CD4-positive, alpha-beta T cell treated with Interleukin-4 for 1 hour (primary cell): Measurements from ENCODE around the gene TXNRD1.
"Not testable (repeated sequence)": the region's sequence is repeated elsewhere in the genome, so short reads cannot be mapped to it uniquely, and the experiment has no call there.

ENCODE experiments used
- DNase-seq, 2 donors: peaks; one replicate each; pipeline ENCODE4 v3.0.0-alpha.2; 2020 to 2022

The TXNRD1 gene

DNA sequence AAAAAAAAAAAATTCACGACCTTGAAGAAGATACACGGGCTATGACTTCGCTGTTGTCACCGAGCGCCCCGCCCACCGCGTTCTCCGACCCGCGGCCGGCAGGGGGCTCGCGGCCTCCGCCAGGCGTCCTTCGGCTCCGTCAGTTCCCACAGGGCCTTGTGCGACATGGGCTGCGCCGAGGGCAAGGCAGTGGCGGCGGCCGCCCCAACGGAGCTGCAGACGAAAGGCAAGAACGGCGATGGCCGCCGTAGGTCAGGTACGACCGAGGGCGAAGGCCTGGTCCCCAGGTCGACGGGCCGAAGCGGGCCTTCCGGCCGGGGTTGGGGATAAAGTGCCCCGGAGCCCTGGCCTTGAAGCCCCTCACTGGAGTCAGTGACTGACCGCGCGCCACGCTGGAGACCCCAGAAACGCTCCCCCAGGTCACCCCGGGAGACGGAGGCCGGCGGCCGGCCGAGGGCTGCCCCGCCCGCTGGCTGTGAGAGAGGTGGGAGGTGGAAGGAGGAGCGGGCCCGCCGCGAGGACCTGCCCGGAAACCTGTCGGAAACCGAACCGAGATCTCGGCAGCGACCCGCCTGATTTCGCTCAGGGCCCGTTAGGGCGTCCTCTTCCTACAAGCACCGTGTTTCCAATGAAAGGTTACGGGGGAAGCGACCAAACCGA is at the start of gene TXNRD1:
Gene TXNRD1 (plus strand): TSS at position 142 of the 660 bp plus-strand sequence. CDS start 24 bp downstream, at position 166.
- peak; percentile 84 to 86 for DNase-seq

DNA sequence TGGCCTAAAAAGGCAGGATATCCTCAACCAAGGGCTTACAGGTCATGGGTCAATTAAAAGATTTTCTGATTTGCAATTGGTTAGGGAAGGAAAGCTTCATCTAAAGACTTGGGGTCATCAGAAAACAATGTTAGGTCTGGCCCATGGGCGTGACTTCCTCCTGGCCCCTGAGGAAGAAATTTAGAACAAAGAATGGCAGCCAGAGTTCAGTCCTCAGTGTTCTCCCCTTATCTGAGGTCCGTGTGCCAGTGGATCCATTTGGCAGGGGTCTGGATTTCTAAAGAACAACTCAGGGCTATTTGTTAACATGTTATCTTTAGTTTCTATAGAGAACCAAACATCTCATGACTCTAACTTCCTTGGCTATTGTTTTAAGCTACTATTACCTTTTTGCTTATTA is 49.8 kb upstream of the TXNRD1 start:
- no peak for DNase-seq

DNA sequence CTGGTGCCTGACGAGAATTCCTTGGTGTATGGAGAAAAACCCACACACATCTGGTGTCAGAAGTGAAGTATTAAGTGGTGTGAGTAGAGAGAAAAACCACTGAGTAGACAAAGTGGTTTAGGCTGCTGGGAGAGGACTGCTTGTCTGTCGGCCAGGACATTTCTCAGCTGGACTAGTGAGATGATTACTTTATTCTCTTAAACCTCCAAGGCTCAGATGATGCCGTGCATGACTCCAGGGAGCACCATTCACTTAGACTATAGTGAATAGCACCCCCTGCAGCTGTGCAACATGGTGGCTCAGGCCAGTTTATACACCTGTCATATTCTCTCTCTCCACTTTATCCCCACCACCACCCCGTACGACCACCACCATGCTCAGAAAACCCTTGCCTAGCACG is 49.1 kb upstream of the TXNRD1 start:
- no peak for DNase-seq

DNA sequence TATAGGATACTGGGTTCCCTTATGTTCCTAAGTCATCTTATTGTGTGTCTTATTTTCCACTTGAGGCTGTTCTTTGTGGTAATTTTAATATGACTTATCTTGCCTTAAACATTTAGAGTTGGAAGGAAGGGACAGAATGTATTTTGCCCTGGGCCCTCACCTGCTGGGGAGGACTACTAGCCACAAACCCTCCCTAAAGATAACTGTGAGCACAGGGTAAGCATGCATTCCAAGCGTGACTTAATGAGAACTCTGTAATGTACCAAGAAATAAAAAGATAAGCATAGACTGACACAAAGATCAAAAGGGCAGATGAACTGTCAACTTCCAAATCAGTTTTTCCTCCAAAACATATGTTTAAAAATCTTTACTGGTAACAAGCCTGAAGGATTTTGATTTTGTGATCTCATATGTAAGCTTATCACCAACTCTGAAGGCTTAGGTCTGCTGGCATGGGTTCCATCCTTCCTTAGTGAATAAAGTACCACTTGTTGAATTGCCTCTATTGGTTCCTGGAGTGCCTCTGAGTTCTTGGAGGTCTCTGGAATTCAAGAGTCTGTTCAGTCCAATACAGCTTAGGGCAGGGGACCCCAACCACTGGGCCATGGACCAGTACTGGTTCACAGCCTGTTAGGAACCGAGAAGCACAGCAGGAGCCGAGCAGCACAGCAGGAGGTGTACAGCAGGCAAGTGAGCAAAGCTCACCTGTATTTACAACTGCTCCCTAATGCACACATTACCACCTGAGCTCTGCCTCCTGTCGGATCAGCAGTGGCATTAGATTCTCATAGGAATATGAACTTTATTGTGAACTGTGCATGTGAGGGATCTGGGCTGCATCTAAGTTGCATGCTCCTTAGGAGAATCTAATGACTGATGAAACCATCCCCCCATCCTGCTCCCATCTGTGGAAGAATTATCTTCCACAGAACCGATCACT is 47.8 kb upstream of the TXNRD1 start:
- DNase-seq: no peak

DNA sequence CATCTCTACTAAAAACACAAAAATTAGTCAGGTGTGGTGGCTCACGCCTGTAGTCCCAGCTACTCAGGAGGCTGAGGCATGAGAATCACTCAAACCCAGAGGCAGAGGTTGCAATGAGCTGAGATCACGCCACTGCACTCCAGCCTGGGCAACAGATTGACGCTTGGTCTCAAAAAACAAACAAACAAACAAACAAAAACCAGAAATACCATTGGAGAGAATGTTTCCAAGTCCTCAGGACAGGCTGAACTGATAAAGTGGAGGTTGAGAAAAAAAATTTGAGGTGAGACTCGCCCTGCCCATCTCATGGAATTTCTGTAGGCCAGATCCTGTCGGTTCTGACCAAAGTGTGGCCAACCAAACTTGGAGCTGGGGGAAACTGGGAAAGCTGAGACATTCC is 47.0 kb upstream of the TXNRD1 start:
- no peak for DNase-seq

DNA sequence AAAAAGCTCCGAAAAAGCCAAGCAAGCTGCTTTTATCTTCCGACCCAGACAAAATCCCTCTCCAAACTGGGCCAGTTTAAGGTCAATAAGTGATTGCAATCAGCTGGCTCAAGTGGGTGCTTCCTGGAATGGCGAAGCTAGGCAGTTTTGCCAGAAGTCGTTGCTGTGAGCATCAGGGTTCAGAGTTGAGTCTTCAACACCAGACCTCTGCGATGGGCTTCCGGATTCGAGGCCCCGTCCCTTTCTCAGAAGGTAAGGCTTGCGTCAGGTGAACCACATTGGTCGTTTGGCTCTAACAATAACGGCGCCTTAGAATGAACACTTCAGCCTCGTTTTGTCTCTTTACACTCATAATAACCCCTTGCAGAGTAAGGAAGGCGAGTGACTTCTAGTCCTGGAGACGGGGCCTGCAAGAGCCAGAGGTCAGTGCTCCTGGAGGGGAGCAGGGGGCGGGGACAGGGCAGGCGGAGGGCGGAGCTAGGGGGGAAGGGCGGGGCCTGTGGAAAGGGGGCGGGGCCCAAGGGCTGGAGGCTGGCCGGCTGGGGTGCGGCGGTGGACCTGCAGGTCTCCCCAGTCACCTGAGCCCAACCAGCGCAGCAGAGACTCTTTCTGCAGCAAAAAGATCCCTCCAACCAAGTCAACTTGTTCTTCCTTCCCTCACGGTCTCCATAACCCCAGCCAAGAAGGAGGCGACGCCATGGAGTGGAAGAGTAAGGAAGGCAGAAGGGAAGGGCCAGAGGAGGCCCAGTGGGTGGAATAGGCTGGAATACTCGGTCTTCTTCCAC is 43.6 kb upstream of the TXNRD1 start:
- DNase-seq: no peak

DNA sequence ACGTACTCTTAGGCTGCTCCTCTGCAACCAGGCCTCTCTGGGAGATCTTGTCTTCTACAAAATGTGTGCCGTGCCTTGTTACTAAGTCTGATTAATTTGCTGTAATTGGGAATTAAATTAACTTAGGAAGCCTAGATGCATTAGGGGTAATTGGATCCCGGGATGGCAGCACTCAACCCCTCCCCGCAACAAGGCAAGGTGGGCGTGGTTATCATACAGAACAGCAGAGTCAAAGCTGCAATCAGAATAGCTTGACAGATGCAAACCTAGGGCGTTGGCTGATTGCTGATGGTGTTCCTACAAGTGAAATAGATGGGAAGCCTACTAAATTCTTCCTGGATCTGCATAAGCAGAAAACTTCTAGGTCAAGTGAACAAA is 43.0 kb upstream of the TXNRD1 start:
- no peak for DNase-seq

DNA sequence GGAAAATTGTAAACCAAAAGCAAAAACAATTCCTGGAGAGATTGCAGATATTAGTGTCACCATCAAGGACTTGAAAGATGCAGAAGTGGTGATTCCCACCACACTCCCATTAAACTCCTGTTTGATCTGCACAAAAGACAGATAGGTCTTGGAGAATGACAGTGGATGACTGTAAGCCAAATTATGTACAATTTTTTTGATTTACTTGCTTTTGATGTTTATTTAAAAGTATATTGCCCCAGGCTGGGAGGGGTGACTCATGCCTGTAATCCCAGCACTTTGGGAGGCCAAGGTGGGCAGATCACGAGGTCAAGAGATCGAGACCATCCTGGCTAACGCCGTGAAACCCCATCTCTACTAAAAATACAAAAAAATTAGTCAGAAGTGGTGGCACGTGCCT is 41.8 kb upstream of the TXNRD1 start:
- not testable (repeated sequence) for DNase-seq

DNA sequence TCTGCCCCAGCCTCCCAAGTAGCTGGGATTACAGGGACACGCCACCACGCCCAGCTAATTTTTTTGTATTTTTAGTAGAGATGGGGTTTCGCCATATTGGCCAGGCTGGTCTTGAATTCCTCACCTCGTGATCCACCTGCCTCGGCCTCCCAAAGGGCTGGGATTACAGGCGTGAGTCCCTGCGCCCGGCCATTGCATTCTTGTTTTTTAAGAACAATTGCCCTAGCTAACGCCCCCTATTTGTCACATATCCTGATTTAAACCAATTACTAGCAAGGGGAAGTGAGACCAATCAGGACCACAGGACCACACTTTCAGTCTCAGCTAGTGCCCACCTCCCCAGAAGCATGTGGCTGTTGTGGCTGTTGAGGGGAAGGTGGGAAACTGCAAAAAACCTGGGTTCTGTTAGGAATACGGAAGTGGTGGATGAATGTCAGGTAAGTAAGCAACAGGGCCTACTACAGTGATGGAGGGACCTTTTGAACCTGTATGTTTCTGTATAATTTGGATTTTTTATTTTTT is 39.8 kb upstream of the TXNRD1 start:
- DNase-seq: no peak

DNA sequence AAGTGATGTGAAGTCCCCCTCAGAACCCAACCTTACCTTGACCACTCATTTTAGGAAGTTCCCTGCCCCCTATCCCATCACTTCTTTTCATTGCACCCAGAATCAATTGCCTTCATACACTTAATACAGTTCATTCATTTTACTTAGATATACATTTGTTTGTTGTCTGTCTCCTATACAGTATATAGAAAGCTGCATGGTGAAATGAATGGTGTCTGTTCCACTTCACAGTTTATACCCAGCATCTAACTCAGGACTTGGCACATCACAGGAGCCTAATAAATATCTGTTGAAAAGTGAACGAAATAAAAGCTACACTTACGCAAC is 38.3 kb upstream of the TXNRD1 start:
- no peak for DNase-seq

DNA sequence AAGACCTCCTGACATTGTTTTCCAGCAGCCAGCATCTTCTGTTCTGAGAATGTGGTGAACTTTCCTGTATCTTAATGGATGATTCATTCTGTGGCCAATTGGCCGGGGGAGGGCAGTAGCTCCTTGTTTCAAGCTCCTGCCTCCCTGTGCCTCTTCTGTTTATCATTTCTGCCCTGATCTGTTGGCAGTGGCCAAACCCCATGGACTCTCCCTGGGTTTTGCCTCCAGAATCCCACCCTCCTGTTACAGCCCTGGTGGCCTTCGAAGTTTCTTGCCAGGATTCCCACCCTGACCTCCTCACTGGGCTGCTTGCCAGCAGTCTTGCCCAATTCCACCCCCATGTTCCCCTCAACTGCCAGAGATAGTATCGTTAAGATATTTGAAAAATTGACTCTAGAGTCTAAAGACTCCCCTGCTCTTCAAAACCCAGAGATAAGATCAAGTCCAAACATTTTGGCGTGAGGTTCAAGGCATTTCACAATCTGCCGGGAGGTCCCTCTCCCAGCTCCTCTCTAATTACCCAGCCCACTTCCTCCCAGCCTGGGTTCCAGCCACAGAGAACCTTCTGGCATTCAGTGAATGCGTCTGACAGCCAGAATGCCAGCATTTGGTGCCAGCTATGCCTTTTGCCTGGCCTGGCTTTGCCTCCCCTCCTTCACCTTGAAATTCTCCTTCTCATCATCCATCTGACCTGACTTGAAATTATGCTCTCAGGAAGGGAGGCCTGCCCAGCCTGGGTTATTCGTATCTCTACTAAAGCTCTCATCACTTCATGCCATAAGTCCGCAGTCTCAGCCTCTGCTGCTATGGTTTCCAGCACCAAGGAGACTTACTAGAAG is 37.7 kb upstream of the TXNRD1 start:
- DNase-seq: no peak

DNA sequence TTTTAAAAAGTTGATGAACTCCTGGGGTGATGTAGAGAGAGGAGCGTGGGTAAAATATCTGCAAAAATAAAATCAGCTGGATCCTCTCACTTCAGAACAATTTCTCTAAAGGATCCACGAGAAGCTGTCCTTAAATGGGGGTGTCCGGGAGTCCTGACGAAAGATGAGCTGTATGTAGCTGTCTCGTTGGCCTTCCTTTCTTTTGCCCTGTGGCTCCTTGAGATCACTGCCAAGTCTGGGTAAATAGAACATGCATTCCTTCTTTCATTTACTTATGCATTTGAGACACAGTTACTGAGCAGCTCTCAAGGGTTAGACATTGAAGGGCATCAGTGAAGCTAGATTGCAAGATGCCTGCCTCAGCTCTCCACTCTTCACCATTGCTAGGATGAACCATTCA is 35.2 kb upstream of the TXNRD1 start:
- no peak for DNase-seq

DNA sequence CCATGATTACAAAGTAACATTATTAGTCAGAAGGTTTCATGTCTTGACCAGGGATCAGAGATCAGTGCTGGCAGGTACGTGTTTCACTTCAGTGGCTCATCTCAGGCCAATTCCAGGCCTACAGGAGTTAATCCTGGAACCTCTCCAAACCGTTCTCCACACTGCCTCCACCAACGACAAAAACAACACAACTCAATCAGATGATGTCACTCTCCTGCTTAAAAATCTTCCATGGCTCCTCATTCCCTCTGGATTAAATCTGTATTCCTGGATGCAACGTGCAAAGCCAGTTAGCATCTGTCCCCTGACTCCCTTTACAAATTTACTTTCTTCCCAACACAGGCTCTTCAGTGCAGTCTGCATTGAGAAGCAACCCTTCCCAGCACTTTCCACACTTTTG is 34.3 kb upstream of the TXNRD1 start:
- DNase-seq: no peak

DNA sequence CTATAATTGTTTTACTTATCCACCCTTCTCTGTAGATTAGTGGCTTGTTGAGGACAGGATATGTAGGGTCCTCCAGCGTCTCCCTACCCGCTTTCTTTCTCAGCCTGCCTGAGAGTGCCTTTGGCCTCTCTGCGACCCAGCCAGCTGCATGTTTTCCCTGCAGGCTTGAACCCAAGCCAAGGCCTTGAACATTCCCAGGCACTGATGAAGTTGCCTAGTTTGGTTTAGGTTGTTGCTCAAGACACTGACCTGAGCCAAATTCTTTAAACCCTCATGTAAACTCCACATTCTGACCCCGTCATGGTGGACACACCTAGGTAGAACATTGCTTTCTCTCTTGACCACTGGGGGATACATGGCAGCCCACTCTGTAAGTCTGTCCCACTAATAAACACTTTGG is 33.4 kb upstream of the TXNRD1 start:
- no peak for DNase-seq

DNA sequence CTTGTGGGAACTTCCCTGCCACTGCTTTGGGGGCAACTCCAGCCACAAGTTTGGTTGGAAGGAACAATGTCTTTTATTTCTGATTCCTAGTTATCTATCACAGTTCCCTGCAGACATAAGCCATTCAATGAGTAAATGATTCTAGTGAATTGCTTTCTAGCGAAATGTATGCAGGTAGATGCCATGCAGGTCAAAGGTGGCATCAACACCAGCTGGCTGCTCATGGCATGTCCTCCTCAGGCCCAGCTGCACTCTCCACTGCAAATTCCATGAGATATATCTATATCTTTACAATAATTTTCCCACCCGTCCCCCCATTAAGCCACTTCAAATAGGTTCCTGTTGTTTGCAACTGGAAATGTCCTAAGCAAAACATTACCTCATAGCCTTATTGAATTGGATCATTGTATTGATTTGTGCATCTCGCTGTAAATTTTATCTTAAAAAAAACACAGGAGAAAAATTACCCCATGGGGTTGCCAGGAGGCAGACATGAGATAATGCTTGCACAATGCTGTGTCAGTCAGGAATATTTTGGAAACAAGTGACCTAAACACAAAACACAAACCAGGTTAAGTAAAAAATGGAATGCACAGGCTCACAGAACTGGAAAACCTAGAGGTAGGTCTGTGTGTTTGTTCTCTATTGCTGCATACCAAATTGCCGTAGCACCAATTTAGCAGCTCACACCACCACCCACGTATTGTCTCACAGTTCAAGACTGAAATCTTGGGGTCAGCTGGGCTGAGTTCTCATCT is 32.8 kb upstream of the TXNRD1 start:
- no peak for DNase-seq

DNA sequence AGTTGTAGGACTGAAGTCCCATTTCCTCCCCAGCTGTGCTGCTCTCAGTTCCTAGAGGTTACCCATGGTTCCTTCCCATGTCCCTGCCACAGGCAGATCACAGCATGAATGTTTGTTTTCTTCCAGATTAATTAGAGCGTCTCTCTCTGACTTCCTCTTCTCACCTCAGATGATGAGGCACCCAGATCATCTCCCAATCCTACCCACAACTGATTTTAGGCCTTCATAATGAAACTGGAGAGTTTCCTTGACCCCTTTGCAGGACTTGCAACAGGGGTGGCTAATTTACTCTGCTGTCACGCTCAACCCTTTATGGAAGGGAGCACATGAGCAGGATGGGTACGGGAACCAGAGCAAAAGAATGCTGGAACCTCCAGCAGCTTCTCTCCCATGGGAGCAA is 32.1 kb upstream of the TXNRD1 start:
- DNase-seq: no peak

DNA sequence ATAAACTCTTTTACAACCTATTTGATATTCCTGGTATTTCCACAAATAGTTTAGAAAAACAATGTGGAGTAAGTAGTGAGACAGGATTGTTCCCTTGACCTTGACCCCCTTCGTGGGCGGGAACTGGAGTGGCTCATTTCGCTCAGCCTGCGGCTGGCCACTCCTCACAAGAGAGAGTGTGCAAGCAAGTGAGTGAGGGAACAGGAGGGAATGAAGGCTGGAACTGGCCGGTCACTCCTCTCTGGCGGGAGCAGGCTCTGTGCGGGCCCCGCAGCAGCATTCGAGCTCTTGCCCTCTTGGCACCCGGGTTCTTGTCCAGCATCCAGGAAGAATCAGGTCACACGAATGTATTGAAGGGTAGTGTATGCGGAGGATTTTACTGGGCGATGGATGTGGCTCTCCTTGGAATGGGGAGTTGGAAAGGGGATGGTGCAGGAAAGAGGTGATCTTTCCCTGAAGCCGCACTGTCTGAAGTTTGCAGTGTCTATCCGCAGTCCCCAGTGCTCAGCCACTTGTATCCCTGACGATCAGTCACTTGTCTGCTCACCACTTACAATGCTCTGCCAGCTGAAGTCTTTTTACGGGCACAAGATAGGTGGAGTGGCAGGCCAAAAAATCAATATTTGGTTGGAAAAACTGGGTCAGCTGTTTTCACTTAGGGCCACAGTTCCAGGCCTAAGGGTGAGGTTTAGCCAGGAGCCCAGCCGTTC is 28.0 kb upstream of the TXNRD1 start:
- no peak for DNase-seq

DNA sequence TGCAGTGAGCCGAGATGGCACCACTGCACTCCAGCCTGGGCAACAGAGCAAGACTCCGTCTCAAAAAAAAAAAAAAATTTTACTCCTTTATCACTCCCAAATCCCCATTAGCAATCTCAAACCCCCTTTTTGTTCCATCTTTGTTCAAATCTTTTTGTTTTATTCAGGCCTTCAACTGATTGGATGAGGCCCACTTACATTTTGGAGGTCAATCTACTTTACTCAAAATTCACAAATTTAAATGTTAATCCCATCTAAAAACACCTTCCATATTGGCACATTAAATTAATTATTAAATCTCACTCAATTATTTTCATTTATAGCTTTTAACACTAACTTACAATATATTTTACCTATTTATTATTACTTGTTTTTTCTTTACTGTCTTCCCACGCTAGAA is 27.0 kb upstream of the TXNRD1 start:
- no peak for DNase-seq

DNA sequence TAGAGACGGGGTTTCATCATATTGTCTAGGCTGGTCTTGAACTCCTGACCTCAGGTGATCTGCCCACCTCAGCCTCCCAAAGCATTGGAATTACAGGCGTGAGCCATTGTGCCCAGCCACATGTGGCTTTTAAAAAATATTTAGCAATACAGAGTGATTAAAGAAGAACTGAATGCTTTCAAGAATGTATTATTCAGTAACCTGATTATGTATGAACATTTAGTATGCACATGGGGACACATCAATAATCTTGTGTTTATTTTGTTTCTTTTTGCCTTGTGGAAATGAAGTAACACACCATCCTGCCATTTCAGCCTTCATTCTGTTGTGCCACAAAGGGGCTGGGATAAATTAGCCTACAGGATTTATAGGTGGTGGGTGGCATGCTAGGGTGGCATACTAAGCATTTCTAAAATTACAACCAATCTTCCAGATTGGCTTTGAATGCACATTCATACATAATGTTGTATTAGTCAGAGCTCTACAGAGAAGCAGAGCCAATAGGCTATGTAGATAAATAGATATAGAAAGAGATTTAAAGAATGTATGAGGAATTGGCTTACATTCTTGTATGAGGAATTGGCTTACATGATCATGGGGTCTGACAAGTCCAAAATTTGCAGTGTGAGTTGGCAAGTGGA is 25.5 kb upstream of the TXNRD1 start:
- DNase-seq: no peak

DNA sequence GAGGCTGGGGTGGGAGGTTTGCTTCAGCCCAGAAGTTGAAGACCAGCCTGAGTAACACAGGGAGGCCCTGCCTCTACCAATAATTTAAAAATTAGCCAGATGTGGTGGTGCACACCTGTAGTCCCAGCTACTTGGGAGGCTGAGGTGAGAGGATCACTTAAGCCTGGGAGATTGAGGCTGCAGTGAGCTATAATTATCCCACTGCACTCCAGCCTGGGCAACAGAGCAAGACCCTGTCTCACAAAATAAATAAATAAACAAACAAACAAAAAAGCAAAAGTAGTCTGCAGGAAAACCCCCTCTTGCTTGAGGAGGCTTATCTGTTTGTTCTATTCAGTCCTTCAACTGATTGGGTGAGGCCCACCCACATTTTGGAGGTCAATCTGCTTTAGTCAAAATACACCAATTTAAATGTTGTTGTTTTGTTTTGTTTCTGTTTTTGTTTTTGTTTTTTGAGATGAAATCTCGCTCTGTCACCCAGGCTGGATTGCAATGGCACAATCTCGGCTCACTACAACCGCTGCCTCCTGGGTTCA is 24.9 kb upstream of the TXNRD1 start:
- DNase-seq: no peak
